Hepatic stellate cell (primary cell): ENCODE data around the gene MED25.

Experiments
- DNase-seq: peaks from one replicate; pipeline ENCODE4 v3.0.0; 2011; ENCODE audit warnings: low spot score

MED25 gene

GRCh38 chr19:49844138-49845095 lies 26.3 kb downstream of the MED25 start:
- DNase-seq: no peak

GRCh38 chr19:49845414-49845813 lies 27.3 kb downstream of the MED25 start:
- DNase-seq: no peak

GRCh38 chr19:49846408-49846807 lies 28.3 kb downstream of the MED25 start:
- no peak for DNase-seq

GRCh38 chr19:49847731-49848696 lies 29.9 kb downstream of the MED25 start:
- peak; percentile 76 for DNase-seq

- no peak for DNase-seq
Observed at GRCh38 chr19:49848938-49849337, 30.8 kb downstream of the MED25 start.

GRCh38 chr19:49849433-49850220 lies 31.5 kb downstream of the MED25 start:
- DNase-seq: no peak

- no peak for DNase-seq
Observed at GRCh38 chr19:49850221-49850486, 32.1 kb downstream of the MED25 start.

- DNase-seq: peak; percentile 97
Observed at GRCh38 chr19:49850487-49851342, 32.6 kb downstream of the MED25 start, which contains the start of gene PTOV1. Gene PTOV1, plus strand, starts transcription at chr19:49851159.

GRCh38 chr19:49851456-49852259 lies 33.6 kb downstream of the MED25 start:
- peak; percentile 38 for DNase-seq

- DNase-seq: no peak
Observed at GRCh38 chr19:49852631-49853126, 34.6 kb downstream of the MED25 start.

GRCh38 chr19:49853852-49854377 lies 35.8 kb downstream of the MED25 start:
- DNase-seq: no peak

- no peak for DNase-seq
Observed at GRCh38 chr19:49854378-49855263, 36.5 kb downstream of the MED25 start.

GRCh38 chr19:49855277-49855675 lies 37.2 kb downstream of the MED25 start:
- DNase-seq: no peak

- no peak for DNase-seq
Observed at GRCh38 chr19:49855676-49856573, 37.8 kb downstream of the MED25 start.

GRCh38 chr19:49856574-49857021 lies 38.5 kb downstream of the MED25 start:
- DNase-seq: no peak

- no peak for DNase-seq
Observed at GRCh38 chr19:49857061-49857837, 39.2 kb downstream of the MED25 start.

- DNase-seq: no peak
Observed at GRCh38 chr19:49857838-49858087, 39.7 kb downstream of the MED25 start.
